Measurements from ENCODE around the gene PREB. TPM values are rescaled to one million over a fixed set of nuclear protein-coding genes. Genes with fewer than 3 reads are reported as not detected.
A peak's percentile ranks its signal among the peaks of the same experiment; 100 is the strongest.

The PREB gene
- total RNA-seq, 2 experiments from 2014 or later: 51.7 to 53.9 TPM

DNA sequence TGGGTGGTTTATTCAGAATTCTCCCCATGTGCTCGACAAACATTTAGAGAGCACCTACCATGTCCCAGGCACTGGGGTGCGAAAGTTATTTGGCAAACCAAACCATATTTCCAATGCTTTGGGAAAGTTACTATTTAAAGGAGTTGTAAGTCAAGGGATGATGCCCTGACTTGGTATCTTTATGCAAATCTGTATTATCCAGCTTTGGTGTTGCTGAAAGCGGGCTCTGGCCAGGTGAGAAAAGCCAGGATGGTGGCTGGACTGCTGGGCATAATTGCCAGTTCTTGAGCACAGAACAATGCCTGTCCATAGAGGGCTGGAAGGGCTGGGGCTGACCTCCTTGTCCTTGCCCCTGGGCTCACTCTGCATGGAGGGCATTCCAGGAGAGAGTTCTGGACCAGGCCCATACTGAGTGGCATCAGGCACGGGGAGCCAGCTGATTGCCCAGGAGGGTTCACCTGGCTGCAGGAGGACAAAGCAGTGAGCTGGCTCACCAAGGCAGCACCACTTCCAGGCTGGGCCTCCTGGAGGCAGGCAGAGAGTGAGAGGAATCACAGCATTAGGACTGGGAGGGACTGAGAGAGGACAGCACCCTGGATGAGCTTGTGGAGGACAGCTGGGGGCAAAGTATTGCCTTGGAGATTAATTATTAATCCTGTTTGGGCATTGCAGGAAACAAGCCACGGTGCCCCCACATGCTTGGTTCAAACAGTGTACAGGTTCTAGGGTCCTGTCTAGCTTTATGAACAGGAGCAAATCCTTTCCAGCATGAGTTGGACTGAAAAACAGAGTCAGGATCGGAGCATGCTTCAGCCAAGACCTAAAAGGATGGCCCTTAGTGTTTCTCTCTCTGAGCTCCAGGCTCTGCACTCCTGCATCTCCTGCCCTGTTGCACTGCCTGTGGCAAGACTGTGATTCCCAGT, 40.7 kb downstream of the PREB start:
- H3K27ac Mint-ChIP-seq: no peak overlapping the region
- ATAC-seq (ENCODE audit: low read depth) (no peak), DNase-seq (no peak)
- H3K9me3 Mint-ChIP-seq: no peaks in the 10 kb centered on the region
- H3K36me3 Mint-ChIP-seq: no peaks in the 10 kb centered on the region
- no peaks in the 10 kb centered on the region for H3K27me3 Mint-ChIP-seq
- H3K4me3 Mint-ChIP-seq: no peak overlapping the region
- H3K4me1 Mint-ChIP-seq: peaks cover 8% of the 10 kb centered on the region
- POLR2A ChIA-PET: no interaction called here

- Mint-ChIP-seq H3K36me3 (no peaks in the 10 kb centered on the region), H3K27ac (no peak overlapping the region), H3K27me3 (no peaks in the 10 kb centered on the region), H3K4me1 (peaks cover 8% of the 10 kb centered on the region), H3K4me3 (no peak overlapping the region), H3K9me3 (no peaks in the 10 kb centered on the region)
- POLR2A ChIA-PET: no interaction called here
- DNase-seq: no peak
- no peak for ATAC-seq (ENCODE audit: low read depth)
These were observed 41.6 kb downstream of the PREB start for GRCh38 chr2:27092696-27093429.

DNA sequence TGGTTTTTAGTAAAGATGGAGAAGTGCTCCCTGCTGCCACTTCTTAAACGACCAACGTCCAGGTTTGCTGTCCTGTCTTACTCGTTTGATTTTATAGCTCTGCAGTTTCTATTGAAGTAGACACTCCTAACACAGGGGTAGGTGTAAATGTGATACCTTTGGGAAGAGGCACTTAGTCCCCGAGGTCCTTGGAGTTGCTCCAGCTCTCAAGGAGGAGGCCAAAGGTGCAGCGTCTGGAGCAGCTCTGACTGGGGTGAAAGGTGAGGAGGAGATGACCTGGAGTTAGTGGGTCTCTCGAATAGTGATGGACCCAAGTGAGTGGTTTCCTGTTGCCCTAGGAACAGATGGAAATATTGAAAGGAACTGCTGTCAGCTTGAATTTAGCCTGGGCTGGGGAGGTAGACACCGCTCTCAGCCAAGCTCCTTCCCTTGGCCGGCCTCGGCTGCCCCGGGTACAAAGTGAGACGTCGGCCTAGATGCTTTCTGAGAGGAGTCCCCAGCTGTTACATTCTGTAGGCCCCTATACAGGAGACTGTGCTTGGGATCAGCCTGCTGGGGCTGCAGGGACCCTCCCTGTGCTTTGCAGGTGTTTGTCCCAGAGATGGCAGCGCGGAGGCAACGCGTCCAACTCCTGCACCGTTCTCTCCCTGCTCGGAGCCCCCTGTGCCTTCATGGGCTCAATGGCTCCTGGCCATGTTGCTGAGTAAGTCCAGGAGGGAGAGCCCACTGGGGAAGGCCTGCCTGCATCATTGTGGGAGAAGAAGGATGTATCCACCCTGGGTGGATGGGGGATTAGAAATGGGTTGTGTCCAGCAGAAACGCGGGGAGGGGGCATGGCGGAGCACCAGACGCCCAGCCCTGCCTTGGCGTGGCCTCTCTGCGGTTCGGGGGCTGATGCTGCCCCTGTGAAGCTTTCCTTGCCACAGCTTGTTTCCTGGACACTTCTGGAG, 42.4 kb downstream of the PREB start:
- Mint-ChIP-seq H3K4me3 (no peak overlapping the region), H3K4me1 (peaks cover 13% of the 10 kb centered on the region), H3K36me3 (no peaks in the 10 kb centered on the region), H3K9me3 (no peaks in the 10 kb centered on the region), H3K27ac (no peak overlapping the region), H3K27me3 (no peaks in the 10 kb centered on the region)
- ATAC-seq (ENCODE audit: low read depth) (no peak), DNase-seq (no peak)
- POLR2A ChIA-PET: interaction anchor here (0.5 to 0.7 kb wide), 3 partner anchors 21 to 120 kb away, joined by 3 read pairs; partner anchors contain the start of genes ATRAID, OST4 and SLC5A6

- H3K9me3 Mint-ChIP-seq: no peaks in the 10 kb centered on the region
- no peaks in the 10 kb centered on the region for H3K36me3 Mint-ChIP-seq
- H3K27ac Mint-ChIP-seq: no peak overlapping the region
- POLR2A ChIA-PET: interaction anchor here (0.7 to 10.4 kb wide), 8 partner anchors 16 to 502 kb away, joined by 3 to 113 read pairs (median 3); partner anchors contain the start of genes ABHD1, ATRAID, OST4 and PREB
- H3K27me3 Mint-ChIP-seq: no peaks in the 10 kb centered on the region
- no peak for ATAC-seq (ENCODE audit: low read depth)
- DNase-seq: no peak
- H3K4me3 Mint-ChIP-seq: no peak overlapping the region
- H3K4me1 Mint-ChIP-seq: peaks cover 18% of the 10 kb centered on the region
These were observed 45.1 kb downstream of the PREB start for GRCh38 chr2:27089111-27089954.

DNA sequence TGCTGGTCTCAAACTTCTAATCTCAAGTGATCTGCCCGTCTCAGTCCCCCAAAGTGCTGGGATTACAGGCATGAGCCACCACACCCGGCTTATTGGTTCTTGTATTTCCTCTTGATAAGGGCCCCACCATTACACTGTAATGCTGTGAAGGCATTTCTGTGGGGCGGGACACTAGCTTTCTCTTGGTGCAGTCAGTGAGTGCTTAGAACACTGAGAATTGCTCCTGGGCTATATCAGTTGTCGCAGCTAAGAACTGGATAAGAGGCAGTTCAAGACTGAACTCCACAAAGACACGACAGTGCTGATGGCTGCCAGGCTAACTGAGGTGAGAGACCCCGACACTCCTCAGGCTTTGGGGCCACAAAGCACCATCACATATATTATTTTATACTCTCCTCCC, 45.8 kb downstream of the PREB start:
- H3K36me3 Mint-ChIP-seq: no peaks in the 10 kb centered on the region
- H3K27me3 Mint-ChIP-seq: no peaks in the 10 kb centered on the region
- H3K9me3 Mint-ChIP-seq: no peaks in the 10 kb centered on the region
- POLR2A ChIA-PET: interaction anchor here (0.6 to 10.4 kb wide), 8 partner anchors 16 to 1411 kb away, joined by 3 to 113 read pairs (median 3); partner anchors contain the start of genes ABHD1, AGBL5, ATRAID and OST4
- no peak overlapping the region for H3K4me3 Mint-ChIP-seq
- DNase-seq: no peak
- ATAC-seq (ENCODE audit: low read depth): no peak
- peaks cover 23% of the 10 kb centered on the region for H3K4me1 Mint-ChIP-seq
- H3K27ac Mint-ChIP-seq: no peak overlapping the region

- Mint-ChIP-seq H3K4me3 (peak overlapping the region; percentile 89), H3K27me3 (no peaks in the 10 kb centered on the region), H3K36me3 (no peaks in the 10 kb centered on the region), H3K4me1 (peaks cover 23% of the 10 kb centered on the region), H3K27ac (peak overlapping the region; percentile 42), H3K9me3 (no peaks in the 10 kb centered on the region)
- ATAC-seq (ENCODE audit: low read depth) (no peak), DNase-seq (no peak)
- POLR2A ChIA-PET: interaction anchor here (0.6 to 10.4 kb wide), 11 partner anchors 8 to 1410 kb away, joined by 3 to 113 read pairs (median 3); partner anchors contain the start of genes AGBL5, ATRAID, MPV17 and OST4
These were observed 46.5 kb downstream of the PREB start for GRCh38 chr2:27087823-27088410.

DNA sequence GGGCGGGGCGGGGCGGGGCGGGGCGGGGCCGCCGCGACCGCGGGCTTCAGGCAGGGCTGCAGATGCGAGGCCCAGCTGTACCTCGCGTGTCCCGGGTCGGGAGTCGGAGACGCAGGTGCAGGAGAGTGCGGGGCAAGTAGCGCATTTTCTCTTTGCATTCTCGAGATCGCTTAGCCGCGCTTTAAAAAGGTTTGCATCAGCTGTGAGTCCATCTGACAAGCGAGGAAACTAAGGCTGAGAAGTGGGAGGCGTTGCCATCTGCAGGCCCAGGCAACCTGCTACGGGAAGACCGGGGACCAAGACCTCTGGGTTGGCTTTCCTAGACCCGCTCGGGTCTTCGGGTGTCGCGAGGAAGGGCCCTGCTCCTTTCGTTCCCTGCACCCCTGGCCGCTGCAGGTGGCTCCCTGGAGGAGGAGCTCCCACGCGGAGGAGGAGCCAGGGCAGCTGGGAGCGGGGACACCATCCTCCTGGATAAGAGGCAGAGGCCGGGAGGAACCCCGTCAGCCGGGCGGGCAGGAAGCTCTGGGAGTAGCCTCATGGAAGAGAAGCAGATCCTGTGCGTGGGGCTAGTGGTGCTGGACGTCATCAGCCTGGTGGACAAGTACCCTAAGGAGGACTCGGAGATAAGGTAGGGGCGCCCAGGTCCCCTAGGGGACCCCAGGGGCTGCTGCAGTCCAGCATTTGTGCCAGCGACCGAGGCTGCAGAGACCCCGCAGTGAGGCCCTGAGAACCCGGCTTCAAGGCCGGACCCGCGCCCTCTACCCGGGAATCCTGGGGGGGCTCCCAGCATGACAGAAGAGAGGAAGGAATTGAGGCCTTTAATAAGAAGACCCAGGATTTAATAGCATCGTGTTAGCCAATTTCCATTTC, 47.5 kb downstream of the PREB start, which contains the start of gene KHK:
KHK (plus strand) TSS at position 49 of the 870 bp plus-strand sequence; CDS start at position 537, 488 bp downstream.
- H3K36me3 Mint-ChIP-seq: no peaks in the 10 kb centered on the region
- peaks cover 23% of the 10 kb centered on the region for H3K4me1 Mint-ChIP-seq
- ATAC-seq (ENCODE audit: low read depth) (peak; percentile 3), DNase-seq (no peak)
- no peaks in the 10 kb centered on the region for H3K9me3 Mint-ChIP-seq
- H3K27ac Mint-ChIP-seq: peak within 1 kb of the TSS; percentile 88
- H3K27me3 Mint-ChIP-seq: no peaks in the 10 kb centered on the region
- POLR2A ChIA-PET: interaction anchor here (0.7 to 10.4 kb wide), 11 partner anchors 9 to 236 kb away, joined by 3 to 113 read pairs (median 3); partner anchors contain the start of genes AGBL5, ATRAID, MPV17 and OST4
- H3K4me3 Mint-ChIP-seq: peak within 1 kb of the TSS; percentile 89

DNA sequence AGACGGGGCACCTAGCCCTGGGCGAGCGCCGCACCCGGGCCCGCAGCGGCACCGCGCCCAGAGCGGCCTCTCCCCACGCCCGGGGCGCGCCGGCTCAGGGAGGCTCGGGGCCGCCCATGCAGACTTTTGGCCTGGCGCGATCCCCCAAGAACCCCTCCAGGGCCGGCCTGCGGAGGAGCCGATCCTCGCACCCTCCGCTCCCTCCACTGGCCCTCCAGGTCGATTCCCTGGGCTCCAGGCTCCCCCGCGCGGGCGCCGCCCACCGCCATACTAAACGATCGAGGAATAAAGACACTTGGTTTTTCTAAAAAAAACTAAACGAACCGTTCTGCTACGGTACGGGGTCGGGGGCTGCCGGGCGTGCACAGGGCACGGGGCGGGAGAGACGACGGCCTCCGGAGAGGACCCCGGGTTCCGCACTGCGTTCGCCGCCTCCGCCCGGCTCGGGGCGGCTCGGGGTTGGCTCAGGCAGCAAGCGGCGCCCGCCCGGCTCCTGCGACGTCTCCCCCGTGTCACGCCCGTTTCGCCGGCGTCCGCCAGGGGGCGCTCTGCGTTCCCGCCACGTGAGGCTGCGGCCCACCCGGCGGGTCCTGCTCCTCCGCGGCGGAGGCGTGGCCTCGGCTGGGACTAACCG, 48.2 kb downstream of the PREB start:
- peak; percentile 89 for ATAC-seq (ENCODE audit: low read depth)
- no peaks in the 10 kb centered on the region for H3K36me3 Mint-ChIP-seq
- no peaks in the 10 kb centered on the region for H3K27me3 Mint-ChIP-seq
- DNase-seq: peak; percentile 100
- H3K9me3 Mint-ChIP-seq: no peaks in the 10 kb centered on the region
- POLR2A ChIA-PET: interaction anchor here (0.8 to 10.4 kb wide), 7 partner anchors 9 to 237 kb away, joined by 3 to 113 read pairs (median 4); partner anchors contain the start of genes AGBL5, MPV17 and OST4
- peak overlapping the region; percentile 89 for H3K4me3 Mint-ChIP-seq
- peaks cover 29% of the 10 kb centered on the region for H3K4me1 Mint-ChIP-seq
- peak overlapping the region; percentile 88 for H3K27ac Mint-ChIP-seq

DNA sequence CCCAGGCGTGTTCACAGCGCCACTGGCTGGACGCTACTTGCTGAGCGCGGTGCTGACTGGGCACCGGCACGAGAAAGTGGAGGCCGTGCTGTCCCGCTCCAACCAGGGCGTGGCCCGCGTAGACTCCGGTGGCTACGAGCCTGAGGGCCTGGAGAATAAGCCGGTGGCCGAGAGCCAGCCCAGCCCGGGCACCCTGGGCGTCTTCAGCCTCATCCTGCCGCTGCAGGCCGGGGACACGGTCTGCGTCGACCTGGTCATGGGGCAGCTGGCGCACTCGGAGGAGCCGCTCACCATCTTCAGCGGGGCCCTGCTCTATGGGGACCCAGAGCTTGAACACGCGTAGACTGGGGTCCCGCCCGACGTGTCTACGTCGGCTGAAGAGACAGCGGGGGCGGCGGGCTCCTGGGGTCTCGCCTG, 48.8 kb downstream of the PREB start:
- POLR2A ChIA-PET: interaction anchor here (0.6 to 10.4 kb wide), 4 partner anchors 9 to 59 kb away, joined by 4 to 113 read pairs (median 33); partner anchors contain the start of genes AGBL5 and OST4
- Mint-ChIP-seq H3K4me1 (peaks cover 34% of the 10 kb centered on the region), H3K27ac (peak overlapping the region; percentile 63), H3K36me3 (no peaks in the 10 kb centered on the region), H3K9me3 (no peaks in the 10 kb centered on the region), H3K27me3 (no peaks in the 10 kb centered on the region), H3K4me3 (peak overlapping the region; percentile 78)
- peak; percentile 6 for ATAC-seq (ENCODE audit: low read depth)
- no peak for DNase-seq

- H3K27ac Mint-ChIP-seq: peak overlapping the region; percentile 63
- no peaks in the 10 kb centered on the region for H3K27me3 Mint-ChIP-seq
- H3K4me1 Mint-ChIP-seq: peaks cover 35% of the 10 kb centered on the region
- H3K4me3 Mint-ChIP-seq: peak overlapping the region; percentile 78
- no peaks in the 10 kb centered on the region for H3K36me3 Mint-ChIP-seq
- no peak for DNase-seq
- no peak for ATAC-seq (ENCODE audit: low read depth)
- POLR2A ChIA-PET: interaction anchor here (0.6 to 10.4 kb wide), 4 partner anchors 8 to 59 kb away, joined by 4 to 113 read pairs (median 33); partner anchors contain the start of genes AGBL5 and OST4
- H3K9me3 Mint-ChIP-seq: no peaks in the 10 kb centered on the region
These were observed 49.3 kb downstream of the PREB start for GRCh38 chr2:27085062-27085672.

Data from activated naive CD8-positive, alpha-beta T cell treated with anti-CD3 and anti-CD28 coated beads, Interleukin-2, amount 10 ng/mL, durations not matched to agents 7 days and 5 days (primary cell).